Calu3 (cell line): ENCODE measurements around the gene GPR42. TPM values are rescaled to one million over a fixed set of nuclear protein-coding genes. Genes with fewer than 3 reads are reported as not detected.

ENCODE experiments used
- Bru-seq: library from RNA; stranded (reverse); fragments of 400-500 nt; gene quantifications from one replicate; lab custom pipeline; 2021; lab: Mats Ljungman, UMichigan
- BruChase-seq, 2 experiments: library from RNA; stranded (reverse); fragments of 400-500 nt; gene quantifications; one replicate each; lab custom pipeline; 2021; lab: Mats Ljungman, UMichigan
- BruUV-seq: library from RNA; stranded (reverse); fragments of 400-500 nt; replicated peaks from 2 replicates; lab custom pipeline; 2021; lab: Mats Ljungman, UMichigan
- CTCF ChIA-PET: fragments of 300-600 bp; sonication (Branson Sonifier 250); formaldehyde crosslinking; loops from one replicate; lab custom pipeline; 2022; ENCODE audit warnings: antibody characterized with exemption; lab: Charles Lee
- DNase-seq: peaks from one replicate; pipeline ENCODE4 v3.0.0; 2022
- H3K27ac Mint-ChIP-seq: one replicate; pipeline ENCODE4 v1.8.0; 2022; ENCODE audit warnings: mixed read lengths; ENCODE audit not compliant: unreplicated experiment
- H3K27me3 Mint-ChIP-seq: one replicate; pipeline ENCODE4 v1.8.0; 2022; ENCODE audit warnings: mixed read lengths; ENCODE audit not compliant: unreplicated experiment
- H3K36me3 Mint-ChIP-seq: one replicate; pipeline ENCODE4 v1.8.0; 2022; ENCODE audit warnings: mild to moderate bottlenecking, moderate library complexity, mixed read lengths; ENCODE audit not compliant: insufficient read depth, unreplicated experiment
- H3K4me1 Mint-ChIP-seq: one replicate; pipeline ENCODE4 v1.8.0; 2022; ENCODE audit warnings: mild to moderate bottlenecking, low read depth, mixed read lengths; ENCODE audit not compliant: unreplicated experiment
- H3K4me3 Mint-ChIP-seq: one replicate; pipeline ENCODE4 v1.8.0; 2022; ENCODE audit warnings: mild to moderate bottlenecking, low read depth, moderate library complexity, mixed read lengths; ENCODE audit not compliant: unreplicated experiment
- H3K9me3 Mint-ChIP-seq: one replicate; pipeline ENCODE4 v1.8.0; 2022; ENCODE audit warnings: low read depth, mixed read lengths; ENCODE audit not compliant: unreplicated experiment
- intact Hi-C: fragments of 100-400 bp; cut with micrococcal nuclease; formaldehyde crosslinking; loops from one replicate; pipeline ENCODE4 v1.10.0; 2022; ENCODE audit not compliant: unreplicated experiment
- long read RNA-seq: library from polyadenylated mRNA; stranded (forward); transcript quantifications from one replicate; pipeline ENCODE4 v2.0.0, GENCODE V29; 2022
- total RNA-seq: library from RNA; stranded (reverse); gene quantifications from 2 replicates; pipeline ENCODE4 v1.2.3, GENCODE V29; 2022
- TF ChIP-seq, protein P1 (sequence below): fragments of 200-600 bp; IDR thresholded peaks from one replicate; pipeline ENCODE4 v1.8.0; 2022; ENCODE audit warnings: antibody characterized with exemption; ENCODE audit not compliant: unreplicated experiment

The GPR42 gene
- total RNA-seq, result not detected in 2 replicates
- Bru-seq, nascent RNA, result not detected
- BruChase-seq, experiment 1, labeled RNA remaining after a 6-hour chase, result not detected
- not detected for BruChase-seq, experiment 2, labeled RNA remaining after a 2-hour chase
- long read RNA-seq, result 0 reads

GRCh38 chr19:35370722-35371121 is at the start of gene GPR42:
GPR42 (plus strand) TSS chr19:35371068; CDS start chr19:35371360, 292 bp downstream.
- H3K27me3 Mint-ChIP-seq, result peaks cover 75% of the 10 kb centered on the region

GRCh38 chr19:35321291-35321690 is 49.6 kb upstream of the GPR42 start:
- TF ChIP-seq, protein P1, sequence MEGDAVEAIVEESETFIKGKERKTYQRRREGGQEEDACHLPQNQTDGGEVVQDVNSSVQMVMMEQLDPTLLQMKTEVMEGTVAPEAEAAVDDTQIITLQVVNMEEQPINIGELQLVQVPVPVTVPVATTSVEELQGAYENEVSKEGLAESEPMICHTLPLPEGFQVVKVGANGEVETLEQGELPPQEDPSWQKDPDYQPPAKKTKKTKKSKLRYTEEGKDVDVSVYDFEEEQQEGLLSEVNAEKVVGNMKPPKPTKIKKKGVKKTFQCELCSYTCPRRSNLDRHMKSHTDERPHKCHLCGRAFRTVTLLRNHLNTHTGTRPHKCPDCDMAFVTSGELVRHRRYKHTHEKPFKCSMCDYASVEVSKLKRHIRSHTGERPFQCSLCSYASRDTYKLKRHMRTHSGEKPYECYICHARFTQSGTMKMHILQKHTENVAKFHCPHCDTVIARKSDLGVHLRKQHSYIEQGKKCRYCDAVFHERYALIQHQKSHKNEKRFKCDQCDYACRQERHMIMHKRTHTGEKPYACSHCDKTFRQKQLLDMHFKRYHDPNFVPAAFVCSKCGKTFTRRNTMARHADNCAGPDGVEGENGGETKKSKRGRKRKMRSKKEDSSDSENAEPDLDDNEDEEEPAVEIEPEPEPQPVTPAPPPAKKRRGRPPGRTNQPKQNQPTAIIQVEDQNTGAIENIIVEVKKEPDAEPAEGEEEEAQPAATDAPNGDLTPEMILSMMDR, result no peak
- BruUV-seq, result no TSS peak
- H3K27me3 Mint-ChIP-seq, result no peaks in the 10 kb centered on the region
- H3K36me3 Mint-ChIP-seq, result peaks cover 14% of the 10 kb centered on the region
- peaks cover 2% of the 10 kb centered on the region for H3K9me3 Mint-ChIP-seq
- H3K4me1 Mint-ChIP-seq, result peaks cover 34% of the 10 kb centered on the region
- CTCF ChIA-PET, result no interaction called here
- intact Hi-C loops, result no loop called here
- H3K27ac Mint-ChIP-seq, result no peak overlapping the region
- H3K4me3 Mint-ChIP-seq, result no peak overlapping the region
- DNase-seq, result no peak

More at GRCh38 chr19:35370722-35371121, at the start of gene GPR42:
- no peak for DNase-seq
- intact Hi-C loops, result no loop called here
- H3K27ac Mint-ChIP-seq, result no peak within 1 kb of the TSS
- H3K9me3 Mint-ChIP-seq, result peaks cover 2% of the 10 kb centered on the region
- H3K4me3 Mint-ChIP-seq, result no peak within 1 kb of the TSS
- H3K4me1 Mint-ChIP-seq, result peaks cover 11% of the 10 kb centered on the region
- TF ChIP-seq, protein P1, result no peak
- CTCF ChIA-PET, result no interaction called here
- BruUV-seq, result no TSS peak
- no peaks in the 10 kb centered on the region for H3K36me3 Mint-ChIP-seq

GRCh38 chr19:35322014-35322413 is 48.9 kb upstream of the GPR42 start:
- TF ChIP-seq, protein P1, result no peak
- no peak overlapping the region for H3K4me3 Mint-ChIP-seq
- peaks cover 34% of the 10 kb centered on the region for H3K4me1 Mint-ChIP-seq
- no TSS peak for BruUV-seq
- no peak for DNase-seq
- intact Hi-C loops, result no loop called here
- no peaks in the 10 kb centered on the region for H3K27me3 Mint-ChIP-seq
- no peak overlapping the region for H3K27ac Mint-ChIP-seq
- CTCF ChIA-PET, result no interaction called here
- H3K9me3 Mint-ChIP-seq, result peaks cover 2% of the 10 kb centered on the region
- H3K36me3 Mint-ChIP-seq, result peaks cover 14% of the 10 kb centered on the region

GRCh38 chr19:35327642-35328041 is 43.2 kb upstream of the GPR42 start:
- no TSS peak for BruUV-seq
- Mint-ChIP-seq H3K4me3 (no peak overlapping the region), H3K36me3 (no peaks in the 10 kb centered on the region), H3K27ac (no peak overlapping the region), H3K9me3 (no peaks in the 10 kb centered on the region), H3K27me3 (no peaks in the 10 kb centered on the region), H3K4me1 (peaks cover 11% of the 10 kb centered on the region)
- intact Hi-C loops, result no loop called here
- TF ChIP-seq, protein P1, result peak; percentile 41
- CTCF ChIA-PET, result interaction anchor here (0.6 to 1.1 kb wide), 2 partner anchors 8 to 143 kb away, joined by 3 to 4 read pairs; no protein-coding TSS in a partner anchor
- no peak for DNase-seq
